Measurements from ENCODE around the gene PREB. TPM values are rescaled to one million over a fixed set of nuclear protein-coding genes. Genes with fewer than 3 reads are reported as not detected.

Gene PREB
- total RNA-seq, 2 experiments from 2014 or later: 12.3 to 12.6 TPM

DNA sequence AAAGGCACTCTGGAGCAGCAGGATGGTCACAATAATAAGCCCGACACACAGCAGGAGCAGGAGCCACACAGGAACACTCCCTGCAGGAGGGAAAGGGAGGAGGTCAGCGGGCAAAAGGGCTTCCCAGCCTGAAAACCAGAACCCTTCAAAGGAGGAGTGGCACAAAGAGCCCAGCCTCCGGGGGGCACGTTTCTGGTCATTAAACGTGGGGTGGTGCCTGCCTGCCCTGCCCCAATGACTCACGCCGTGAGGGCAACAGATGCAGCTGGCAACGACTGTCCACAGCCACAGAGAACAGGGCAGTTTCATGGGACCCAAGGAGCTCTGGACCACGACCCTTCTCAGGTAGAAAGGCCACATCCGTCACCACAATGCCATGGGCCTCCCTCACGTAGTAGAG lies 3.0 kb downstream of the PREB start:
- no peak for TF ChIP-seq CTCF (IDR thresholded peaks at IDR 0.05)
- peaks cover 36% of the 10 kb centered on the region for H3K36me3 ChIP-seq (ENCODE audit: insufficient read depth, low read length)
- H3K27ac ChIP-seq (ENCODE audit: low read depth in 1 of 2, low read length in 2 of 2): no peak overlapping the region
- intact Hi-C loops (cut with DNase I, micrococcal nuclease): loop anchor here in 1 of 2 experiments (5.0 kb wide), 1 partner anchor 59 kb away; the partner anchor contains the start of gene OST4
- peaks cover 30% of the 10 kb centered on the region for H3K4me1 ChIP-seq (ENCODE audit: insufficient read depth, low read length)
- no peaks in the 10 kb centered on the region for H3K9me3 ChIP-seq (ENCODE audit: control insufficient read depth in 1 of 2, insufficient read depth in 1 of 2, low read length in 2 of 2)
- H3K27me3 ChIP-seq (ENCODE audit: control insufficient read depth in 1 of 2, insufficient read depth in 2 of 2, low read length in 2 of 2): no peaks in the 10 kb centered on the region
- H3K4me3 ChIP-seq (ENCODE audit: low read length): no peak overlapping the region
- no peak for ATAC-seq (ENCODE audit: poor library complexity)
- CTCF ChIA-PET: interaction anchor here (0.9 kb wide), 1 partner anchor 148 kb away, joined by 3 read pairs; no protein-coding TSS in a partner anchor
- H3K9me3 Mint-ChIP-seq: no peaks in the 10 kb centered on the region
- peak overlapping the region; percentile 46 for H3K4me3 Mint-ChIP-seq
- peaks cover 40% of the 10 kb centered on the region for H3K36me3 Mint-ChIP-seq (ENCODE audit: low read depth)
- H3K4me1 Mint-ChIP-seq (ENCODE audit: low read depth): peaks cover 19% of the 10 kb centered on the region
- no peaks in the 10 kb centered on the region for H3K27me3 Mint-ChIP-seq
- POLR2A ChIA-PET: interaction anchor here (1.2 kb wide), 1 partner anchor 8 kb away, joined by 3 read pairs; the partner anchor contains the start of gene ABHD1
- H3K27ac Mint-ChIP-seq: no peak overlapping the region
- no peak for DNase-seq

DNA sequence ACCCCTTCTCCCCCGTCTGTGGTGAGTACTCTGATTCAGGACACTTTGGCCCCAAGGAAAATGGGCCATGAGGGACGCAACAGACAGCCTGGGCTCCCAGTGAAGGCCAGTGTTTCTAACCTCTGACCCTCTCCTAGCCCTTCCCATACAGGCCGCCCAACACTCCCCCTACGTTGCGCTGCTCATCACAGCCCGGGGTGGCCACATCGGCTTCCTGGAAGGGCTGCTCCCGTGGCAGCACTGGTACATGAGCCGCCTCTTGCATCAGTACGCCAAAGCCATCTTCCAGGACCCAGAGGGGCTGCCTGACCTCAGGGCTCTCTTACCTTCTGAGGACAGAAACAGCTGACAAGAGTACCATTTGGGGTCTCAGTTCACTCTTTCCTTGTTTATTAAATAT lies 4.0 kb downstream of the PREB start:
- no peak overlapping the region for H3K27ac ChIP-seq (ENCODE audit: low read depth in 1 of 2, low read length in 2 of 2)
- Mint-ChIP-seq H3K9me3 (no peaks in the 10 kb centered on the region), H3K36me3 (ENCODE audit: low read depth) (peaks cover 40% of the 10 kb centered on the region), H3K4me3 (peak overlapping the region; percentile 56), H3K27me3 (no peaks in the 10 kb centered on the region), H3K27ac (peak overlapping the region; percentile 51), H3K4me1 (ENCODE audit: low read depth) (peaks cover 19% of the 10 kb centered on the region)
- H3K27me3 ChIP-seq (ENCODE audit: control insufficient read depth in 1 of 2, insufficient read depth in 2 of 2, low read length in 2 of 2): no peaks in the 10 kb centered on the region
- TF ChIP-seq CTCF (IDR thresholded peaks at IDR 0.05): no peak
- DNase-seq (no peak), ATAC-seq (ENCODE audit: poor library complexity) (no peak)
- no peaks in the 10 kb centered on the region for H3K9me3 ChIP-seq (ENCODE audit: control insufficient read depth in 1 of 2, insufficient read depth in 1 of 2, low read length in 2 of 2)
- no peak overlapping the region for H3K4me3 ChIP-seq (ENCODE audit: low read length)
- H3K36me3 ChIP-seq (ENCODE audit: insufficient read depth, low read length): peaks cover 36% of the 10 kb centered on the region
- ChIA-PET CTCF (no interaction called here), POLR2A (no interaction called here)
- H3K4me1 ChIP-seq (ENCODE audit: insufficient read depth, low read length): peaks cover 30% of the 10 kb centered on the region
- intact Hi-C loops (cut with DNase I, micrococcal nuclease): loop anchor here in 1 of 2 experiments (5.0 kb wide), 1 partner anchor 58 kb away; the partner anchor contains the start of gene OST4

- Histone ChIP-seq H3K9me3 (ENCODE audit: control insufficient read depth in 1 of 2, insufficient read depth in 1 of 2, low read length in 2 of 2) (no peaks in the 10 kb centered on the region), H3K27ac (ENCODE audit: low read depth in 1 of 2, low read length in 2 of 2) (no peak overlapping the region), H3K4me3 (ENCODE audit: low read length) (no peak overlapping the region), H3K27me3 (ENCODE audit: control insufficient read depth in 1 of 2, insufficient read depth in 2 of 2, low read length in 2 of 2) (no peaks in the 10 kb centered on the region), H3K36me3 (ENCODE audit: insufficient read depth, low read length) (peaks cover 36% of the 10 kb centered on the region), H3K4me1 (ENCODE audit: insufficient read depth, low read length) (peaks cover 25% of the 10 kb centered on the region)
- Mint-ChIP-seq H3K27me3 (no peaks in the 10 kb centered on the region), H3K4me3 (peak overlapping the region; percentile 38), H3K27ac (peak overlapping the region; percentile 44), H3K36me3 (ENCODE audit: low read depth) (peaks cover 40% of the 10 kb centered on the region), H3K4me1 (ENCODE audit: low read depth) (peaks cover 14% of the 10 kb centered on the region), H3K9me3 (no peaks in the 10 kb centered on the region)
- intact Hi-C loops (cut with DNase I, micrococcal nuclease): no loop called here
- TF ChIP-seq CTCF (IDR thresholded peaks at IDR 0.05): no peak
- DNase-seq (no peak), ATAC-seq (ENCODE audit: poor library complexity) (no peak)
- POLR2A ChIA-PET: interaction anchor here (1.0 kb wide), 1 partner anchor 42 kb away, joined by 3 read pairs; no protein-coding TSS in a partner anchor
- CTCF ChIA-PET: no interaction called here
These were observed 5.5 kb downstream of the PREB start for GRCh38 chr2:27128668-27129571.
